GM08714 (cell line): Measurements from ENCODE around the gene KCNA5.

Experiments
- H3K4me3 ChIP-seq: fragments of 200-500 bp; sonication (Bioruptor generic); 2 replicates; pipeline ENCODE4 v1.5.1; 2014; ENCODE audit warnings: mild to moderate bottlenecking, low read length, inconsistent platforms
- ZNF274 ChIP-seq: IDR thresholded peaks from 2 replicates; pipeline ENCODE4 v1.6.1; 2012; ENCODE audit warnings: mild to moderate bottlenecking, low read depth, low read length

The KCNA5 gene

GRCh38 chr12:5043589-5044419 is at the start of gene KCNA5:
Gene KCNA5, plus strand, starts transcription at chr12:5043879. Its CDS starts 269 bp downstream, at chr12:5044148.
- no peak for TF ChIP-seq ZNF274
- no peak within 1 kb of the TSS for H3K4me3 ChIP-seq

- TF ChIP-seq ZNF274, result no peak
- H3K4me3 ChIP-seq, result no peak overlapping the region
Measured at GRCh38 chr12:4994622-4995021, 49.1 kb upstream of the KCNA5 start.

- no peak for TF ChIP-seq ZNF274
- no peak overlapping the region for H3K4me3 ChIP-seq
Measured at GRCh38 chr12:4996714-4997113, 47.0 kb upstream of the KCNA5 start.

GRCh38 chr12:4997939-4998338 is 45.7 kb upstream of the KCNA5 start:
- TF ChIP-seq ZNF274, result no peak
- no peak overlapping the region for H3K4me3 ChIP-seq

GRCh38 chr12:5000204-5000603 is 43.5 kb upstream of the KCNA5 start:
- TF ChIP-seq ZNF274, result no peak
- H3K4me3 ChIP-seq, result no peak overlapping the region

GRCh38 chr12:5000658-5001385 is 42.9 kb upstream of the KCNA5 start:
- H3K4me3 ChIP-seq, result no peak overlapping the region
- TF ChIP-seq ZNF274, result no peak

GRCh38 chr12:5003025-5003666 is 40.5 kb upstream of the KCNA5 start:
- no peak overlapping the region for H3K4me3 ChIP-seq
- no peak for TF ChIP-seq ZNF274

GRCh38 chr12:5008661-5009060 is 35.0 kb upstream of the KCNA5 start:
- TF ChIP-seq ZNF274, result no peak
- H3K4me3 ChIP-seq, result no peak overlapping the region

GRCh38 chr12:5010151-5010550 is 33.5 kb upstream of the KCNA5 start:
- H3K4me3 ChIP-seq, result no peak overlapping the region
- no peak for TF ChIP-seq ZNF274

- TF ChIP-seq ZNF274, result no peak
- H3K4me3 ChIP-seq, result no peak overlapping the region
Measured at GRCh38 chr12:5012337-5012736, 31.3 kb upstream of the KCNA5 start.

- TF ChIP-seq ZNF274, result no peak
- H3K4me3 ChIP-seq, result no peak overlapping the region
Measured at GRCh38 chr12:5013266-5013730, 30.4 kb upstream of the KCNA5 start.

GRCh38 chr12:5014269-5014668 is 29.4 kb upstream of the KCNA5 start:
- TF ChIP-seq ZNF274, result no peak

GRCh38 chr12:5015711-5016492 is 27.8 kb upstream of the KCNA5 start:
- no peak overlapping the region for H3K4me3 ChIP-seq
- TF ChIP-seq ZNF274, result no peak

More at GRCh38 chr12:5014269-5014668, 29.4 kb upstream of the KCNA5 start:
- H3K4me3 ChIP-seq, result no peak overlapping the region

- no peak overlapping the region for H3K4me3 ChIP-seq
- no peak for TF ChIP-seq ZNF274
Measured at GRCh38 chr12:5016526-5016925, 27.2 kb upstream of the KCNA5 start.
